ENCODE data around the gene ETV4. TPM values are rescaled to one million over a fixed set of nuclear protein-coding genes. Genes with fewer than 3 reads are reported as not detected.

ETV4 gene
- total and polyA plus RNA-seq, 2 of the 13 experiments (the other 11 are each of a cell fraction or from before 2014, with no cell fraction given) = 128 to 330 TPM

DNA sequence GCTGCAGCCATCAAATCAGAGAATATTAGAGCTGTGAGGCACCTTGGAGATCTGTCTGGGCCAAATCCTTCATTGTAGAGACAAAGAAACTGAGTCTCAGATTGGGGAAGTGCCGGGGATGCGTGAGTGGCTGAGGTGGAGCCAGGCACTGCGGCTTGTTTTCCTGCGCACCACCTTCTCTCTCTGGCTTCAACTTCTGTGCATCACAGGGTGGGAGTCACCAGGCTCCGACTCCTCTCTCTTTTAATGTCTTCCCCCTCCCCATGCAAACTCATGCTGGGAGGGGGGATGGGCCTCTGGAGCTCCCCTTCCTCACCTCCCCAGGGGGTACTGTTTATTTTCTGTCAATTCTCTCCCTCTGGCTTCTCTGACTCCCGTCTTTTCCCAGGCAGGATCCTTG lies 8.7 kb upstream of the ETV4 start:
- BruUV-seq (replicated peaks) = no TSS peak
- Histone ChIP-seq H3K79me2 (ENCODE audit: insufficient read depth, low read length) (no peaks in the 10 kb centered on the region), H3K9me3 (ENCODE audit: low read length) (no peaks in the 10 kb centered on the region), H3K27me3 (ENCODE audit: control insufficient read depth in 1 of 2, insufficient read depth in 2 of 2, low read length in 2 of 2) (no peaks in the 10 kb centered on the region), H4K20me1 (ENCODE audit: insufficient read depth, low read length) (no peaks in the 10 kb centered on the region), H3K9ac (ENCODE audit: insufficient read depth, low read depth, low read length) (0 out of 2 replicates have a peak overlapping the region, but pooled peaks have one; percentile 4), H3K4me2 (ENCODE audit: low read depth, low read length) (peak overlapping the region; percentile 3; the same call in 1 of the 2 replicates), H3K27ac (ENCODE audit: extremely low read length, insufficient read depth, low read length) (peak overlapping the region; percentile 72), H3K4me3 (replicated peaks in 1 of 3; ENCODE audit: insufficient read depth in 1 of 3, low read depth in 2 of 3, low read length in 3 of 3) (no peak overlapping the region), H2AFZ (ENCODE audit: low read length) (no peak overlapping the region), H3K4me1 (ENCODE audit: insufficient read depth, low read length) (peaks cover 96% of the 10 kb centered on the region), H3K36me3 (replicated peaks in 1 of 2; ENCODE audit: control insufficient read depth in 1 of 2, insufficient read depth in 2 of 2, low read length in 2 of 2) (no peaks in the 10 kb centered on the region)
- intact Hi-C loops (cut with micrococcal nuclease; ENCODE audit: unreplicated experiment) = no loop called here
- 94% methylated on average over 6 of the region's 6 CpGs for WGBS (ENCODE audit: low lambda C conversion rate)
- no peak for ATAC-seq
- DNase-seq (ENCODE audit: low spot score) = no peak
- in situ Hi-C loops (cut with HindIII; ENCODE audit: extremely low pct_ligation_motif_present, low pct_unique_long_range_greater_than_20kb) = no loop called here
- ChIA-PET CTCF (ENCODE audit: low intra/inter-chr PET ratio, low total read pairs) (no interaction called here), POLR2A (interaction anchor here (1.0 to 28.7 kb wide), 4 partner anchors 8 to 22 kb away, joined by 8 to 1546 read pairs (median 26); partner anchors contain the start of gene ETV4)
- no peak for FAIRE-seq
- TF ChIP-seq NFE2 (CRISPR knock-in tag; IDR thresholded peaks at IDR 0.05) (no peak), TBX2 (CRISPR knock-in tag; IDR thresholded peaks at IDR 0.05; ENCODE audit: borderline replicate concordance) (no peak), IKZF1 (IDR thresholded peaks at IDR 0.05) (no peak), ZNF672 (CRISPR knock-in tag; IDR thresholded peaks at IDR 0.05) (no peak), MEIS2 (CRISPR knock-in tag; IDR thresholded peaks at IDR 0.05) (no peak), STAG1 (CRISPR knock-in tag; IDR thresholded peaks at IDR 0.05) (no peak), CCAR2 (optimal IDR thresholded peaks at IDR 0.05; ENCODE audit: low read depth, low read length) (no peak)
- TF ChIP-seq, protein P1, sequence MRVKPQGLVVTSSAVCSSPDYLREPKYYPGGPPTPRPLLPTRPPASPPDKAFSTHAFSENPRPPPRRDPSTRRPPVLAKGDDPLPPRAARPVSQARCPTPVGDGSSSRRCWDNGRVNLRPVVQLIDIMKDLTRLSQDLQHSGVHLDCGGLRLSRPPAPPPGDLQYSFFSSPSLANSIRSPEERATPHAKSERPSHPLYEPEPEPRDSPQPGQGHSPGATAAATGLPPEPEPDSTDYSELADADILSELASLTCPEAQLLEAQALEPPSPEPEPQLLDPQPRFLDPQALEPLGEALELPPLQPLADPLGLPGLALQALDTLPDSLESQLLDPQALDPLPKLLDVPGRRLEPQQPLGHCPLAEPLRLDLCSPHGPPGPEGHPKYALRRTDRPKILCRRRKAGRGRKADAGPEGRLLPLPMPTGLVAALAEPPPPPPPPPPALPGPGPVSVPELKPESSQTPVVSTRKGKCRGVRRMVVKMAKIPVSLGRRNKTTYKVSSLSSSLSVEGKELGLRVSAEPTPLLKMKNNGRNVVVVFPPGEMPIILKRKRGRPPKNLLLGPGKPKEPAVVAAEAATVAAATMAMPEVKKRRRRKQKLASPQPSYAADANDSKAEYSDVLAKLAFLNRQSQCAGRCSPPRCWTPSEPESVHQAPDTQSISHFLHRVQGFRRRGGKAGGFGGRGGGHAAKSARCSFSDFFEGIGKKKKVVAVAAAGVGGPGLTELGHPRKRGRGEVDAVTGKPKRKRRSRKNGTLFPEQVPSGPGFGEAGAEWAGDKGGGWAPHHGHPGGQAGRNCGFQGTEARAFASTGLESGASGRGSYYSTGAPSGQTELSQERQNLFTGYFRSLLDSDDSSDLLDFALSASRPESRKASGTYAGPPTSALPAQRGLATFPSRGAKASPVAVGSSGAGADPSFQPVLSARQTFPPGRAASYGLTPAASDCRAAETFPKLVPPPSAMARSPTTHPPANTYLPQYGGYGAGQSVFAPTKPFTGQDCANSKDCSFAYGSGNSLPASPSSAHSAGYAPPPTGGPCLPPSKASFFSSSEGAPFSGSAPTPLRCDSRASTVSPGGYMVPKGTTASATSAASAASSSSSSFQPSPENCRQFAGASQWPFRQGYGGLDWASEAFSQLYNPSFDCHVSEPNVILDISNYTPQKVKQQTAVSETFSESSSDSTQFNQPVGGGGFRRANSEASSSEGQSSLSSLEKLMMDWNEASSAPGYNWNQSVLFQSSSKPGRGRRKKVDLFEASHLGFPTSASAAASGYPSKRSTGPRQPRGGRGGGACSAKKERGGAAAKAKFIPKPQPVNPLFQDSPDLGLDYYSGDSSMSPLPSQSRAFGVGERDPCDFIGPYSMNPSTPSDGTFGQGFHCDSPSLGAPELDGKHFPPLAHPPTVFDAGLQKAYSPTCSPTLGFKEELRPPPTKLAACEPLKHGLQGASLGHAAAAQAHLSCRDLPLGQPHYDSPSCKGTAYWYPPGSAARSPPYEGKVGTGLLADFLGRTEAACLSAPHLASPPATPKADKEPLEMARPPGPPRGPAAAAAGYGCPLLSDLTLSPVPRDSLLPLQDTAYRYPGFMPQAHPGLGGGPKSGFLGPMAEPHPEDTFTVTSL (CRISPR knock-in tag; IDR thresholded peaks at IDR 0.05; ENCODE audit: borderline replicate concordance) = no peak
- TF ChIP-seq, protein P2, sequence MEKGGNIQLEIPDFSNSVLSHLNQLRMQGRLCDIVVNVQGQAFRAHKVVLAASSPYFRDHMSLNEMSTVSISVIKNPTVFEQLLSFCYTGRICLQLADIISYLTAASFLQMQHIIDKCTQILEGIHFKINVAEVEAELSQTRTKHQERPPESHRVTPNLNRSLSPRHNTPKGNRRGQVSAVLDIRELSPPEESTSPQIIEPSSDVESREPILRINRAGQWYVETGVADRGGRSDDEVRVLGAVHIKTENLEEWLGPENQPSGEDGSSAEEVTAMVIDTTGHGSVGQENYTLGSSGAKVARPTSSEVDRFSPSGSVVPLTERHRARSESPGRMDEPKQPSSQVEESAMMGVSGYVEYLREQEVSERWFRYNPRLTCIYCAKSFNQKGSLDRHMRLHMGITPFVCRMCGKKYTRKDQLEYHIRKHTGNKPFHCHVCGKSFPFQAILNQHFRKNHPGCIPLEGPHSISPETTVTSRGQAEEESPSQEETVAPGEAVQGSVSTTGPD (CRISPR knock-in tag; IDR thresholded peaks at IDR 0.05) = no peak
- TF ChIP-seq, protein P3, sequence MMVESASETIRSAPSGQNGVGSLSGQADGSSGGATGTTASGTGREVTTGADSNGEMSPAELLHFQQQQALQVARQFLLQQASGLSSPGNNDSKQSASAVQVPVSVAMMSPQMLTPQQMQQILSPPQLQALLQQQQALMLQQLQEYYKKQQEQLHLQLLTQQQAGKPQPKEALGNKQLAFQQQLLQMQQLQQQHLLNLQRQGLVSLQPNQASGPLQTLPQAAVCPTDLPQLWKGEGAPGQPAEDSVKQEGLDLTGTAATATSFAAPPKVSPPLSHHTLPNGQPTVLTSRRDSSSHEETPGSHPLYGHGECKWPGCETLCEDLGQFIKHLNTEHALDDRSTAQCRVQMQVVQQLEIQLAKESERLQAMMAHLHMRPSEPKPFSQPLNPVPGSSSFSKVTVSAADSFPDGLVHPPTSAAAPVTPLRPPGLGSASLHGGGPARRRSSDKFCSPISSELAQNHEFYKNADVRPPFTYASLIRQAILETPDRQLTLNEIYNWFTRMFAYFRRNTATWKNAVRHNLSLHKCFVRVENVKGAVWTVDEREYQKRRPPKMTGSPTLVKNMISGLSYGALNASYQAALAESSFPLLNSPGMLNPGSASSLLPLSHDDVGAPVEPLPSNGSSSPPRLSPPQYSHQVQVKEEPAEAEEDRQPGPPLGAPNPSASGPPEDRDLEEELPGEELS (CRISPR knock-in tag; IDR thresholded peaks at IDR 0.05) = no peak
- TF ChIP-seq, protein P4, sequence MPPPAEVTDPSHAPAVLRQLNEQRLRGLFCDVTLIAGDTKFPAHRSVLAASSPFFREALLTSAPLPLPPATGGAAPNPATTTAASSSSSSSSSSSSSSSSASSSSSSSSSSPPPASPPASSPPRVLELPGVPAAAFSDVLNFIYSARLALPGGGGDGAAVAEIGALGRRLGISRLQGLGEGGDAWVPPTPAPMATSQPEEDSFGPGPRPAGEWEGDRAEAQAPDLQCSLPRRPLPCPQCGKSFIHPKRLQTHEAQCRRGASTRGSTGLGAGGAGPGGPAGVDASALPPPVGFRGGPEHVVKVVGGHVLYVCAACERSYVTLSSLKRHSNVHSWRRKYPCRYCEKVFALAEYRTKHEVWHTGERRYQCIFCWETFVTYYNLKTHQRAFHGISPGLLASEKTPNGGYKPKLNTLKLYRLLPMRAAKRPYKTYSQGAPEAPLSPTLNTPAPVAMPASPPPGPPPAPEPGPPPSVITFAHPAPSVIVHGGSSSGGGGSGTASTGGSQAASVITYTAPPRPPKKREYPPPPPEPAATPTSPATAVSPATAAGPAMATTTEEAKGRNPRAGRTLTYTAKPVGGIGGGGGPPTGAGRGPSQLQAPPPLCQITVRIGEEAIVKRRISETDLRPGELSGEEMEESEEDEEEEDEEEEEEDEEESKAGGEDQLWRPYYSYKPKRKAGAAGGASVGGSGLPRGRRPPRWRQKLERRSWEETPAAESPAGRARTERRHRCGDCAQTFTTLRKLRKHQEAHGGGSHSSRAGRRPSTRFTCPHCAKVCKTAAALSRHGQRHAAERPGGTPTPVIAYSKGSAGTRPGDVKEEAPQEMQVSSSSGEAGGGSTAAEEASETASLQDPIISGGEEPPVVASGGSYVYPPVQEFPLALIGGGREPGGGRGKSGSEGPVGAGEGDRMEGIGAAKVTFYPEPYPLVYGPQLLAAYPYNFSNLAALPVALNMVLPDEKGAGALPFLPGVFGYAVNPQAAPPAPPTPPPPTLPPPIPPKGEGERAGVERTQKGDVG (CRISPR knock-in tag; IDR thresholded peaks at IDR 0.05; ENCODE audit: borderline replicate concordance) = no peak
- TF ChIP-seq, protein P5, sequence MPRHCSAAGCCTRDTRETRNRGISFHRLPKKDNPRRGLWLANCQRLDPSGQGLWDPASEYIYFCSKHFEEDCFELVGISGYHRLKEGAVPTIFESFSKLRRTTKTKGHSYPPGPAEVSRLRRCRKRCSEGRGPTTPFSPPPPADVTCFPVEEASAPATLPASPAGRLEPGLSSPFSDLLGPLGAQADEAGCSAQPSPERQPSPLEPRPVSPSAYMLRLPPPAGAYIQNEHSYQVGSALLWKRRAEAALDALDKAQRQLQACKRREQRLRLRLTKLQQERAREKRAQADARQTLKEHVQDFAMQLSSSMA (CRISPR knock-in tag; IDR thresholded peaks at IDR 0.05) = no peak
